ACHN (cell line): ENCODE results near the gene OR2A42.
"Not testable (repeated sequence)": the region's sequence is repeated elsewhere in the genome, so short reads cannot be mapped to it uniquely, and the experiment has no call there.

Source experiments
- DNase-seq: peaks from one replicate; pipeline ENCODE4 v3.0.0-alpha.2; 2015
- in situ Hi-C: cut with HindIII; loops from 2 replicates; pipeline ENCODE4 v1.10.0; 2017; ENCODE audit warnings: low sequenced_read_pairs, low pct_ligation_motif_present, low pct_unique_long_range_greater_than_20kb

Gene OR2A42

DNA sequence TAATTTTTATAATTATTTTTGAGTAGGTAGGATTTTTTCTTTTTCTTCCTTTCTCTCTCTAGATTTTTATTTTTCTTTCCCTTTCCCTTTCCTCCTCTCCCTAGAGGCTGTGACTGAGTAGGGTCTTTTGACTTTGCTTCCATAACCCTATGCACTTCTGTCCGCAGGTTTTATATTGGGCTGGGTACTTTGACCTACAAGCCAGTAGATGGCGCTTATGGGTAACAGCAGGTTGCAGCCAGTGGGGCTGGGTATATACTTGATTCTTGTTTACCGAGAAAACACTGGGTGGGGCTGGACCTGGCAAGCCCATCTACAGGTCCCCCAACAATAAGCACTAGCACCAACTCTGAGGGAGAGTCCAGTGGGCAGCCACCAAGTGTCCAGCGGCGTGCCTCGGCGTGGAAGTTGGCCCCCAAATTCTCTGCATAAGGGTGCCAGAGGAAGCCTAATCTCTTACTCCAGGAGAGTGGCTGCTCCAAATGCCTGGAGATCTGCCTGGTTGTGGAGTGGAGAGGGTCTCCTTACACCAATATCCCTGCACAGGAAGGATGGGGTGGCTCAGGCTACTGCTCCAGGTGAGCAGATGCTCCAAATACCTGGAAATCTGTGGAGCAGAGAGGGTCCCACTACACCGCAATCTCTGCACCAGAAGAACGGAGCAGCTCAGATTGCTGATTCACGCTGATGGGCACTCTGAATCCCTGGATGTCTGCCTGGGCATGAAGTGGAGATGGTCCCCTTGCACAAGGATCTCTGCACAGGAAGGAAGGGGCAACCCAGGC, 60.8 kb downstream of the OR2A42 start:
- peak; percentile 40 for DNase-seq
- in situ Hi-C loops: not testable (repeated sequence)
